ENCODE results near the gene RAD51B.

GRCh38 chr14:68525516-68525915 lies 705.9 kb downstream of the RAD51B start:
- TF ChIP-seq CTCF (IDR thresholded peaks at IDR 0.05) = no peak
- TF ChIP-seq POLR2AphosphoS5 (IDR thresholded peaks at IDR 0.05; ENCODE audit: low read depth, low read length) = no peak
- TF ChIP-seq REST (IDR thresholded peaks at IDR 0.05; ENCODE audit: insufficient read depth in 1 of 2, low read depth in 2 of 2, low read length in 1 of 2) = no peak
- TF ChIP-seq TCF7L2 (IDR thresholded peaks at IDR 0.05; ENCODE audit: low read depth, low read length) = no peak
- no peak for TF ChIP-seq SIN3A (IDR thresholded peaks at IDR 0.05; ENCODE audit: borderline replicate concordance, insufficient read depth, low read depth, low read length)
